ENCODE data around the gene QSOX2.

- TF ChIP-seq, protein P1, sequence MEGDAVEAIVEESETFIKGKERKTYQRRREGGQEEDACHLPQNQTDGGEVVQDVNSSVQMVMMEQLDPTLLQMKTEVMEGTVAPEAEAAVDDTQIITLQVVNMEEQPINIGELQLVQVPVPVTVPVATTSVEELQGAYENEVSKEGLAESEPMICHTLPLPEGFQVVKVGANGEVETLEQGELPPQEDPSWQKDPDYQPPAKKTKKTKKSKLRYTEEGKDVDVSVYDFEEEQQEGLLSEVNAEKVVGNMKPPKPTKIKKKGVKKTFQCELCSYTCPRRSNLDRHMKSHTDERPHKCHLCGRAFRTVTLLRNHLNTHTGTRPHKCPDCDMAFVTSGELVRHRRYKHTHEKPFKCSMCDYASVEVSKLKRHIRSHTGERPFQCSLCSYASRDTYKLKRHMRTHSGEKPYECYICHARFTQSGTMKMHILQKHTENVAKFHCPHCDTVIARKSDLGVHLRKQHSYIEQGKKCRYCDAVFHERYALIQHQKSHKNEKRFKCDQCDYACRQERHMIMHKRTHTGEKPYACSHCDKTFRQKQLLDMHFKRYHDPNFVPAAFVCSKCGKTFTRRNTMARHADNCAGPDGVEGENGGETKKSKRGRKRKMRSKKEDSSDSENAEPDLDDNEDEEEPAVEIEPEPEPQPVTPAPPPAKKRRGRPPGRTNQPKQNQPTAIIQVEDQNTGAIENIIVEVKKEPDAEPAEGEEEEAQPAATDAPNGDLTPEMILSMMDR (conservative IDR thresholded peaks at IDR 0.05; ENCODE audit: low read length), result no peak
- TF ChIP-seq EZH2phosphoT487 (IDR thresholded peaks at IDR 0.05; ENCODE audit: borderline replicate concordance, low read depth, low read length), result no peak
Observed at GRCh38 chr9:136225366-136225747, 20.3 kb downstream of the QSOX2 start.
